Right renal cortex interstitium (tissue), 3 donors: Measurements from ENCODE around the gene PFKFB4. TPM values are rescaled to one million over a fixed set of nuclear protein-coding genes. Genes with fewer than 3 reads are reported as not detected.

Experiments used
- DNase-seq, 3 donors: peaks; one replicate each; pipeline ENCODE4 v3.0.0-alpha.2; 2013; ENCODE audit warnings: low read depth in 3 of 3, low spot score in 2 of 3
- polyA plus RNA-seq, 3 donors: library from polyadenylated mRNA; unstranded; fragments of 120-200 nt; gene quantifications; one replicate each; pipeline ENCODE4 v1.2.1, GENCODE V29; 2013; ENCODE audit not compliant: insufficient read length in 3 of 3

Gene PFKFB4
- polyA plus RNA-seq, 3 donors: 3.9 to 4.4 (median 4.1) TPM

DNA sequence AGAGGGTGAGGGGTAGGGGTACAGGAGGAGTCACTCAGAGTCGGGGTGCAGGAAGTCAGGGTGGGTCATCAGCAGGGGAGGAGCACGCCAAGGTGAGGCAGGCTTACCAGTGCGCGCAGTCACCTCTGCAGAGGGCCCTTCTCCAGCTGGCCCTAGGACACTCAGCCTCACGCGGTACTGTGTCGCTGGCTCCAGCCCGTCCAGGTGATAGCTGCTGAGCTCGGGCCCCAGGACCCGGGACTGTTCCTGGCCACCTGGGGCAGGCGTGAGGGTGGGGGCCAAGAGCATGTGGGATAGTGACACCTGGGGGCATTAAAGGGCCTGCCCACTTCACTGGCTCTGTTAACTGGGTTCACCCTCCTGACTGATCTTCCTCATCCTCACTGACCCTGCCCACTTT, 31.1 kb upstream of the PFKFB4 start:
- DNase-seq: no peak

DNA sequence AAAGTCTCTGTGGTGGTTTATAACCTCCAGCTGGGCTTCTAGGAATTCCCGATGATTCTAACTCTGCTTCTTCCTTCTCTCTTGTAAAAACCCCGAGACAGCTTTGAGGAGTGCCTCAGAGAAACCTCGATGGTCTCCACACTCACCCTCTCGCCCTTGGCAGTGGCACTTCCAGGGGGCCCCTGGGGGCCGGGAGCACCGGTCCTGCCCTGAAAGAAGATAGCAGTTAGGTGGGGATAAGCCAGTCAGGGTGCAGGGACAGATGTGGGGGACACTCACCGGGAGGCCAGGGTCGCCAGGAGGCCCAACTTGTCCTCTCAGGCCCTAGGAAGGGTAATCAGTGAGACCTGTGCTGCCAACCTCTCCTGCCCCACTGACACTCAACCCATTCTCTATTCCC, 28.8 kb upstream of the PFKFB4 start:
- no peak for DNase-seq

DNA sequence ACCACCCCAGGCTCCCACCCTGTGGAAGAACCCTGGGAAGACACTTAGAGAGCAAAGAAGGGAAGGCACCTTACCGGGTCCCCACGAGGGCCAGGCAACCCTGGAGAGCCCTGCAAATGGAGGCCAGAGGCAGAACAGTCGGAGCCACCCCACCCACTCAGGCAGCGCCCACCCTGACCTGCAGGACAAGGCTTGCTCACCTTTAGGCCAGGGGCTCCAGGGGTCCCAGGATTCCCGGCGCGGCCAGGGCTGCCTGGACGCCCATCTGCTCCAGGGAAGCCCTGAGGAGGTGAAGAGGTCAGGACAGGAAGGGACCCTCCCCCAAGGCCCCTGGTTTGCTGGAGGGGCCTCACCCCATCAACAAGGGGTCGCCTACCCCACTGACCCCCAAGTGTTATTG, 28.2 kb upstream of the PFKFB4 start:
- no peak for DNase-seq

GRCh38 chr3:48581621-48582481, 25.2 kb upstream of the PFKFB4 start:
- no peak for DNase-seq

DNA sequence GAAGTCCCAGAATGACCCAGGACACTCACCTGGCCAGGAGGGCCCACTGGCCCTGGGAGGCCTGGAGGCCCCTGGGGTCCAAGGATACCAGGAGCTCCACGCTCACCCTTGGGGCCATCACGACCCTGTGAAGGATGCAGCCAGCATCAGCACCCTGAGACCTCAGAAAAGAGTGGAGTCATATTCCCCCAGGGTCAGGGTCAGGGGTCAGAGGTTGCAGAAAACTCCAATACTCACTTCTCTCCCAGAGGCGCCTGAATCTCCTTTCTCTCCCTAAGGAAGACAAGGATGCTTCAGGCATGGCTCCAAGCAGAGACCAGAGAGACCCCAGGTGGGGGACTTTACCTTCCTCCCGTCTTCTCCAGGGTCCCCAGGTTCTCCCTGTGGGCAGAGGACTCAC, 20.0 kb upstream of the PFKFB4 start:
- no peak for DNase-seq

DNA sequence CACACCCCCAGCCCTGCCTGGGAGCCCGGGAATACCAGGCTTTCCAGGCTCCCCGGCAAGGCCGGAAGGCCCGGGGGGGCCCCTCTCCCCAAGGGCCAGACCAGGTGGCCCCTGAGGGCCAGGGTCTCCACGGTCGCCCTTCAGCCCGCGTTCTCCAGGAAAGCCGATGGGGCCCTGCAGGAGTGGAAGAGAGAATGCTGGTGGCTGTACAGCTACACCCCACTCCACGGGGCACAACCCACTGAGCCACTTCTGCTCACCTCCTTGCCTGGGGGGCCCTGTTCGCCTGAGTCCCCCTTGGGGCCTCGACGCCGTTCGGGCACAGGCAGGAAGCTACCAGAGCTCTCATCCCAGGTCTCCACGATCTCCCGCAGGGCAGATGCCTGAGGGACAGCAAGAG, 18.8 kb upstream of the PFKFB4 start:
- DNase-seq: no peak

DNA sequence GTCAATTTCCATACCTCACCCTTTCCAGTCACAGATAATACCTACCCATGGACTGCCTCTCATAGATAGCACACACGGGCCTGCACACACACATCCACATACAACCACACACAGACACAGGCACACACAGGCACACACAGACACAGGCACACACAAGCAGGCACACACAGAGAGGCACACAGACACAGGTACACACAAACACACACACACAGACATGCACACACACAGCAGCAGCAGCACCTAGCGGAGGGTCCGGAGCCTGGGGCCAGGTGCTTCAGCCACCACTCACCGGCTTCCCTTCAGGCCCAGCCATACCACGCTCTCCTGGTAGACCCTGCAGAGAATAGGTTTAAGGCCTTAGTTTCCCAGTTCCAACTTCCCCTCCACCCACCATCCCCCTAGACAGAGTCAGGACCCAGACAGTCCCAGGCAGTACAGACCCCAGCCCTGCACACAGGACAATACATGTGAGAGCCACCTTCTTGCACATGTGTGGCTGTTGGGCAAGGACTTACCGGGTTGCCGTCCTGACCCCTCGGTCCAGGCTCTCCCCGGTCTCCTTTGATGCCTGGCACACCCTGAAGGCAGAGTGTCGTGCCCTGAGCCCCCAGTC, 17.5 kb upstream of the PFKFB4 start:
- no peak for DNase-seq

DNA sequence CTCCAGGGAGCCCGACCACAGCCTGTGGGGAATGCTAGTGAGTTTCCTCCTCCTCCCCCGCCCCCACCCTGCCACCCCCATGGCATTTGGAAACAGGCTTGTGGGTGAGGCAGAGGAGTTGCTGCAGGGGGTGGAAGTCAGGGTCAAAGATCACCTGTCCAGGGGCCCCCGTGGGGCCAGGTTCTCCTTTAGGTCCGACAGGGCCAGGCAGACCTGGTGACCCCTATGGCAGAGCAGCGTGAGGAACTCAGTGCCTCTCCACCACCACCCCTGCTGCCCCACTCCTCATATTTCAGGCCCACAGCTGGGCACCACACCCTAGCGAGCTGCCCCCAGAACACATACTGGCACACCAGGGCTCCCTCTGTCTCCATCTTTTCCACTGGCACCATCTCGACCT, 15.9 kb upstream of the PFKFB4 start:
- DNase-seq: no peak

GRCh38 chr3:48571938-48572337, 15.3 kb upstream of the PFKFB4 start:
- no peak for DNase-seq

DNA sequence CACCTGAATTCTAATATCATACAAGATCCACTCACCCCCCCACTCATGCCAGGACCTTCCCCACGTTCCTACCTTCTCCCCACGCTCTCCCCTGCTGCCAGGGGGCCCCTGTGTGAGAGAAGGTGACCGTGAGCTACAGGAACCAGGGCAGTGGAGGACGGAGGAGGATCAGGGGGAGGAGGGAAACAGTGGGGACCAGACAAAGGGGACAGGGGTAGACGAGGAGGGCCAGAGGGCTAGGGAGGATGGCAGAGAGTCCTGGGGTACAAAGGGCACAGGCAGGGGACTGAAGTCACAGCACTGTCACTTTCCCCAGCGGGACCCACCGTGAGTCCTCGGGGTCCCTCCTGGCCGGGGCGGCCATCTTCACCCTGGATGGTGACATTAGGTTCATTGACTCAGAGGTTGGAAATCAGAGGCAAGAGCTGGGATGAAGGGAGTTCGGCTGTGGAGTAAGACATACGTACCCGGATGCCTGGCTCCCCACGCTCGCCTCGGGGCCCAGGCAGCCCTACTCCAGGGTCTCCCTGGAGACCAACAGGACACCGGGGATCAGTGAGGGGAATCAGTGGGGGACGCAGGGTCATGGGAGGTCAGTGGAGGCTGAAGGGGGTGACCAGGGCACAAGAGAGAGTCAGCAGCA, 13.3 kb upstream of the PFKFB4 start:
- DNase-seq: no peak

DNA sequence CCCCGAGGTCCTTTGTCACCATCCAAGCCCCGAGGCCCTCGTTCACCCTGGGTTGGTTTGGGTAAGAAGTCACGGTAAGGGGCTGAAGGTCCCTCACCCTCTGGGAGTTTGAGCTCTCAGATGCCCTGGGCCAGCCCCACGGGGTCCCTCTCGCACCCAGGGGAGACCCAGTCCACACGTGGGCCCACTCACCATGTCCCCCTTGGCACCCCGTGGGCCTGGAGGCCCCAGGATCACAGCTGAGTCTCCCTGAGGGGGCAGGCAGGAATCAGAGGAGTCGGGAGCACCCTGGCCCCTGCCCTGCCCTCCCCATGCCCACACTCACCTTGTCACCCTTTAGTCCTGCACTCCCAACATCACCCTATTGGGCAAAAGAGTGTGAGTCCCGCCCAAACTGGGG, 12.8 kb upstream of the PFKFB4 start:
- DNase-seq: no peak

DNA sequence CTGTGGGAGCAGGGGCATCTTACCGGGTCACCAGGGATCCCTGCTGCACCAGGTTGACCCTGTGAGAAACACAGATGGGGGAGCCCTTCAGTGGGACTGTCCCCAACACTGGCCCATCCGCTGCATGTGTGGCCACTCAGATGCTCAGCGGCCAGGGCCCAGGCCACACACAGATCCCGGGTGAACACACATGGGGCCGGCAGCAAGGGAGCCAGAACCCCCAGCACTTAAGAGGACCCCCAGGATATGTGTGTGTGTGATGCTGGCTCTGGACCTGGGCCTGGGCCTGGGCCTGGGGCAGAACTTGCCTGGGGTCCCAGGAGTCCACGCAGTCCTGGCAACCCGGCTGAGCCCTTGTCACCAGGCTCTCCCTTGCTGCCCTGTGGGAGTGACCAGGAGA, 11.9 kb upstream of the PFKFB4 start:
- DNase-seq: no peak

DNA sequence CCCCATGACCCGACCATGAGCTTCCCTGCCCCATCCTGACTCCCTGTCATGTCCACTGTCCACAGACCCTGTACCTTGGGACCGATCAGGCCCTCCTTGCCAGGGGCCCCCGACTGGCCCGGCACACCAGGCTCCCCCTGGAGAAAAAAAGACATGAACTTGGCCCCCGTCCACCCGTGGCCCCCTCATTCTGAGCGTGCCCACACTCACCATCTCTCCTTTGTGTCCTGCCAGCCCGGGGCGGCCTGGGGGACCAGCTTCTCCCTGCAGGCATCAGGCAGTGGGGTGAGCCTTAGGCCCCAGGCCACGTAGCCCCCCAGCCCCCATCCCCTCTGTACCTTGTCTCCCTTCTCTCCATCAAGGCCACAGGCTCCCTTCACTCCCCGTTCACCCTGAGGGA, 10.9 kb upstream of the PFKFB4 start:
- no peak for DNase-seq

DNA sequence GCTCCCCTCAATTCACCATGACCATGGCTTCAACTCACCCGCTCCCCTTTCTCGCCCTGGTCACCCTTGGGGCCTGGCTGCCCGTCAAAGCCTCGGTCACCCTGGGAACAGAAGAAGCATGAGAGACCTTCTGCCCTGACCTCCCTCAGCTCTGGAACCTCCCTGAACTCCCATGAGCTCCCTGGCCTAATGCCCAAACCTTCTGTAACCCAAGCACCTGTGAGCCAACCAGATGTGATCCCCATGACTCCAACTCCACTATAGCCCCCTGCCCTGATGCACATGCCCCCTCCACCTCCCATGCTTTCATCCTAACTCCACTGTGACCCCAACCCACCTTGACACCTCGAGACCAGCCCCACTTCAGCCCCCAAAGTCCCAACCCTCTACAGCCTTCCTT, 10.5 kb upstream of the PFKFB4 start:
- no peak for DNase-seq

DNA sequence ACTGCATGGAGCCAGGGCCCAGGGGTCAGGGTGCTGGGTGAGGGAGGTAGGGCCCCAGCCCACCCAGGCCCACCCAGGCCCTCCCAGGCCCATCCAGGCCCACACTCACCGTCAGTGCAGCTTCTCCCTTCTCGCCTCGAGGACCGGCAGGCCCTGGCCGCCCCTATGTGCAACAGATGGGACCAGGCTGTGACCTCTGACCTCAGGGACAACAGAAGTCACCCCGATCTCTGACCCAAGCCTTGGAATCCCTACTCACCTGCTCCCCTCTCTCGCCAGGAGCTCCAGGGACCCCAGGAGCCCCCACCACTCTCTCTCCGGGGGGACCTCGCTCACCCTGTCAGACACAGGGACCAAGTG, 9.8 kb upstream of the PFKFB4 start:
- DNase-seq: no peak

DNA sequence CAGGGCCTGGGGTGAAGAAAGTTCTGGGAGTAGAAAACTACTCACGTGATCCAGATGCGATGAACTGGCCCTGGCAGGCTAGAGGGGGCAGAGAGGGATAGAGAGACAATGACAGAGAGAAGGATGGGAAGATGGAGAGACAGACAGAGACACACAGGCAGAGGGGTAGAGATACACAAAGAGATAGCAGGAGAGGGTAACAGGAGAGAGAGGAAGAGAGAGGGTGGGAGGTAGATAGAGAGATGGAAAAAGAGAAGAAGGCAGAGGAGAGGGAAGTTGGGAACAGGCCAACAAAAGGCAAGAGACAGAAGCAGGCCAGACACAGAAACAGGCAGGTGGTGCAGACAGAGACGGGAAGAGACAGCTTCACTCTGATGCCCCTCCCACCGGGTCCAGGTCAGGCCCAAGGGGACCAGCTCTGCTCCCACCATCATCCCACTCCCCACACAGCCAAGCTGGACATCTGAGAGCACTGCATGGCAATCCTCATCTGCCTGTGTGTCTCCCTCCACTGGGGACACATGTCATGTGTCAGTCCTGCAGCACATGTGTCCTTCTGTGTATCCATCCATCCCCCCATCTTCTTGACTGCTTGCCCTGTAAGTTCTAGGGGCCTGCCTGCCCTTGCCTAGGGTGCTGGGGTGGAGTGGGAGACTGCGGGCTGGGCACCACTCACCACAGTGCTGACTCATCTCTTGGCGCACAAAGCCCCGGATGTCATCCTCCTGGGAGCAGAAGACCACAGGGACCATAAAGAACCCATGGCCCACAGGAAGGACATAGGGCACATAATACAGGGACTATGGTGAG, 9.2 kb upstream of the PFKFB4 start:
- DNase-seq: no peak

DNA sequence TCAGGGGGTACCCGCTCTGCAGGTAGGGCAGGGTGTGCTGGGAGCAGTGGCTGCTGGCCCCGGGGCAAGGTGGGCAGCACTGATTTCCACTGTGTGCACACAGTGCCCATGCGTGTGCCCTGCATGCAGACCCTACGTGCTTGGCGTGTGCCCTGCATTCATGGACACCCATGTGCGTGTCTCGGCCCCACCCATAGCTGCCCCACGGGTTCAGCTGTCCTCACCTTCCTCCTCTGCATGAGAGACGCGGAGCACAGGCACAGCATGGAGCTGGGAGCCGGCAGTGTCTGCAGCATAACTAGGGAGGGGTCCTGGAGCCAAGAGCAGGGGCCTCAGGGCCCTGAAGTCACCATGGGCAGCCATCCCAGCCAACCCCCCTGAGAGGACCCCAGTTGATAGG, 8.6 kb upstream of the PFKFB4 start:
- no peak for DNase-seq

GRCh38 chr3:48564667-48565066, 8.1 kb upstream of the PFKFB4 start:
- DNase-seq: no peak

DNA sequence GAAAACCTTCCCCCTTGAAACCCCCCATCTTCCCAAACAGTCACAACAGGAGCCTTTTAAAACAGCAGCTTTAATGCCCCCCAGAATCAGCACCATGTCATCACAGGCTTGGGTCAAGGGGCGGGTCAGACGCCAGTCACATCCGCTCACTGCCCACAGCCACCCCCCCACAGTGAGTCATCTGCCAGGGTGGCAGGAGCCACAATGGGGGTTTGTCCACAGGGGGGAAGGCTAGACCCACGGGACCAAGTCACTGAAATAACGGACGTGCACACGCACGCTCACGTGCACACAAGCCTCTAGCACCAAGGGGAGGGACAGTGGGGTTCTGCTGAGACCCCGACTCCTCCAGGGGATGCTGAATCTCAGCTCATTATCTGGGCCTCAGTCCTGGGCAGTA, 7.4 kb upstream of the PFKFB4 start:
- DNase-seq: no peak

GRCh38 chr3:48563382-48563918, 6.8 kb upstream of the PFKFB4 start, which contains the start of gene UCN2:
Gene UCN2 (minus strand): TSS chr3:48563781. CDS start chr3:48563124, 657 bp downstream.
- DNase-seq: no peak
